GM12878 (cell line): ENCODE data around the gene CRTC2. TPM values are rescaled to one million over a fixed set of nuclear protein-coding genes. Genes with fewer than 3 reads are reported as not detected.

Experiments
- ATAC-seq: fragments of 200-7000 bp; cut with Tn5 transposase; 3 replicates; pipeline ENCODE4 v1.9.1; 2020; ENCODE audit warnings: mild to moderate bottlenecking, moderate library complexity
- BruUV-seq: library from RNA; stranded (reverse); fragments of 400-500 nt; replicated peaks from 2 replicates; lab custom pipeline; 2021; lab: Mats Ljungman, UMichigan
- CTCF ChIA-PET: fragments of 300-600 bp; sonication (Branson Sonifier 250); formaldehyde crosslinking; extraction: SDS; loops from one replicate; lab custom pipeline; 2021; ENCODE audit warnings: inconsistent platforms; lab: Yijun Ruan, JAX
- POLR2A ChIA-PET: fragments of 350-600 bp; formaldehyde crosslinking; extraction: SDS; loops from one replicate; lab custom pipeline; 2021; ENCODE audit warnings: inconsistent platforms; lab: Charles Lee
- RAD21 ChIA-PET: fragments of 300-600 bp; sonication (Branson Sonifier 250); formaldehyde crosslinking; loops from one replicate; lab custom pipeline; 2023; ENCODE audit warnings: antibody characterized with exemption; ENCODE audit not compliant: unreplicated experiment; lab: Charles Lee
- SMC1A ChIA-PET: fragments of 300-600 bp; sonication (Branson Sonifier 250); formaldehyde crosslinking; loops from one replicate; lab custom pipeline; 2023; ENCODE audit not compliant: unreplicated experiment, uncharacterized antibody; lab: Charles Lee
- DNase-seq: peaks from one replicate; pipeline ENCODE4 v3.0.0-alpha.2; 2011; ENCODE audit warnings: low read depth, low spot score
- FAIRE-seq: peaks from 3 replicates; lab custom pipeline; 2011; peaks lifted over from hg19 to GRCh38; lab: Jason Lieb, UNC
- H2AFZ ChIP-seq: 2 replicates; pipeline ENCODE4 v1.6.0; 2011; ENCODE audit warnings: low read depth, low read length, control low read depth; ENCODE audit not compliant: control insufficient read depth
- H3K27ac ChIP-seq: 2 replicates; pipeline ENCODE4 v1.5.1; 2011; ENCODE audit warnings: control low read depth; ENCODE audit not compliant: control insufficient read depth, insufficient read depth
- H3K27me3 ChIP-seq, 2 experiments: replicated peaks in 1 of 2; 2 replicates each; pipeline versions ENCODE4 v1.6.0 to v1.6.1; 2011; ENCODE audit warnings: low read length in 1 of 2; ENCODE audit not compliant: control insufficient read depth in 2 of 2, insufficient read depth in 2 of 2
- H3K36me3 ChIP-seq, 2 experiments: 2 replicates each; pipeline ENCODE4 v1.5.1; 2011; ENCODE audit warnings: low read length in 1 of 2; ENCODE audit not compliant: control insufficient read depth in 2 of 2, insufficient read depth in 2 of 2
- H3K4me1 ChIP-seq: 2 replicates; pipeline ENCODE4 v1.6.1; 2011; ENCODE audit warnings: mild to moderate bottlenecking, low read length, moderate library complexity, mixed read lengths; ENCODE audit not compliant: control insufficient read depth, insufficient read depth
- H3K4me2 ChIP-seq: 2 replicates; pipeline ENCODE4 v1.6.0; 2011; ENCODE audit warnings: control low read depth; ENCODE audit not compliant: control insufficient read depth, insufficient read depth
- H3K4me3 ChIP-seq: fragments of 200-600 bp; sonication (generic); 2 replicates; pipeline ENCODE4 v1.5.1; 2016
- H3K79me2 ChIP-seq: 2 replicates; pipeline ENCODE4 v1.6.0; 2011; ENCODE audit warnings: low read length; ENCODE audit not compliant: control insufficient read depth, insufficient read depth
- H3K9ac ChIP-seq: 2 replicates; pipeline ENCODE4 v1.8.0; 2011; ENCODE audit warnings: low read length, control low read depth, mixed read lengths; ENCODE audit not compliant: control insufficient read depth, insufficient read depth
- H3K9me3 ChIP-seq: replicated peaks from 3 replicates; pipeline ENCODE4 v1.5.1; 2011; ENCODE audit warnings: mild to moderate bottlenecking, low read length; ENCODE audit not compliant: control insufficient read depth, insufficient read depth
- H4K20me1 ChIP-seq: 2 replicates; pipeline ENCODE4 v1.6.0; 2011; ENCODE audit not compliant: control insufficient read depth, insufficient read depth
- CBFB ChIP-seq: IDR thresholded peaks from 2 replicates; pipeline ENCODE4 v1.6.1; 2016; ENCODE audit warnings: antibody characterized with exemption, low read depth
- CEBPB ChIP-seq, 2 experiments: fragments of 150-350 bp in 1 of 2; IDR thresholded peaks; 2 replicates each; pipeline ENCODE4 v1.6.1; 2012 to 2014; ENCODE audit warnings: low read depth in 2 of 2, low read length in 2 of 2, borderline replicate concordance in 1 of 2, inconsistent platforms in 1 of 2
- CUX1 ChIP-seq: IDR thresholded peaks from 2 replicates; pipeline ENCODE4 v1.6.1; 2012; ENCODE audit warnings: improper control_type of control experiment, low read depth, low read length; ENCODE audit not compliant: insufficient replicate concordance
- EED ChIP-seq: sonication (generic); IDR thresholded peaks from 2 replicates; pipeline ENCODE4 v1.6.1; 2016; ENCODE audit warnings: antibody characterized with exemption, low read depth
- IRF4 ChIP-seq: IDR thresholded peaks from 2 replicates; pipeline ENCODE4 v1.6.1; 2011; ENCODE audit warnings: low read depth, low read length
- MYB ChIP-seq: fragments of 150-350 bp; IDR thresholded peaks from 2 replicates; pipeline ENCODE4 v1.6.1; 2014; ENCODE audit warnings: mild to moderate bottlenecking, low read depth, low read length, borderline replicate concordance
- MYC ChIP-seq: IDR thresholded peaks from 2 replicates; pipeline ENCODE4 v1.6.1; 2011; ENCODE audit warnings: mild to moderate bottlenecking, low read length, moderate library complexity, inconsistent platforms; ENCODE audit not compliant: insufficient read depth, insufficient replicate concordance, insufficient read length, severe bottlenecking
- NR2F1 ChIP-seq: fragments of 450-650 bp; conservative IDR thresholded peaks from 2 replicates; pipeline ENCODE4 v1.6.1; 2017; ENCODE audit warnings: mild to moderate bottlenecking
- POLR2A ChIP-seq: IDR thresholded peaks from 2 replicates; pipeline ENCODE4 v1.6.1; 2011; ENCODE audit warnings: low read depth, mild to moderate bottlenecking, low read length
- POLR2AphosphoS2 ChIP-seq: IDR thresholded peaks from 2 replicates; pipeline ENCODE4 v1.6.1; 2011; ENCODE audit warnings: low read depth, mild to moderate bottlenecking, low read length, improper control_type of control experiment, moderate library complexity
- SUPT20H ChIP-seq: IDR thresholded peaks from 2 replicates; pipeline ENCODE4 v1.6.1; 2011; ENCODE audit warnings: low read depth, mild to moderate bottlenecking, low read length, moderate library complexity, borderline replicate concordance; ENCODE audit not compliant: control insufficient read depth
- USF1 ChIP-seq: IDR thresholded peaks from 2 replicates; pipeline ENCODE4 v1.6.1; 2011; ENCODE audit warnings: borderline replicate concordance, low read depth, mild to moderate bottlenecking, moderate library complexity, mixed read lengths, low read length; ENCODE audit not compliant: insufficient read depth; ENCODE audit errors: extremely low read length
- ZNF24 ChIP-seq: fragments of 450-650 bp; IDR thresholded peaks from 2 replicates; pipeline ENCODE4 v1.6.1; 2017; ENCODE audit warnings: antibody characterized with exemption, mild to moderate bottlenecking
- WGBS: methylation state at CpG from one replicate; pipeline ENCODE4 v1.1.6; 2016; ENCODE audit warnings: low lambda C conversion rate; ENCODE audit not compliant: insufficient replicate concordance, insufficient coverage; ENCODE audit errors: missing lambda C conversion rate; 5-methylcytosine and 5-hydroxymethylcytosine counted together
- in situ Hi-C: fragments of 300-500 bp; cut with MboI; formaldehyde crosslinking; loops from 9 replicates; pipeline ENCODE4 v1.14.3; 2018; ENCODE audit warnings: mixed read lengths
- intact Hi-C: fragments of 100-400 bp; cut with micrococcal nuclease; formaldehyde crosslinking; loops from one replicate; pipeline ENCODE4 v1.14.2; 2022; ENCODE audit not compliant: unreplicated experiment
- polyA plus RNA-seq, 11 experiments: library from polyadenylated mRNA; depleted of rRNA in 4 of 11; unstranded in 6 of 11; stranded (reverse) in 5 of 11; fragments of >200 nt; fragmentation: Nextera tagmentation in 4 of 11; fragmentation: Illumina TruSeq in 1 of 11; extraction: Ambion mirVana in 4 of 11; extraction: Trizol in 1 of 11; gene quantifications; 1 replicate in 1 of 11; 2 replicates in 10 of 11; pipeline versions ENCODE4 v1.2.1 to v1.2.3, GENCODE V29; 2011 to 2016; ENCODE audit warnings: inconsistent platforms in 2 of 11, missing spikeins in 2 of 11, low read depth in 1 of 11
- total RNA-seq, 4 experiments: library from RNA; depleted of rRNA in 3 of 4; stranded (reverse); fragments of >200 nt in 3 of 4; fragmentation: Illumina TruSeq in 1 of 4; extraction: Trizol in 1 of 4; gene quantifications; 2 replicates each; pipeline versions ENCODE4 v1.2.1 to v1.2.3, GENCODE V29; 2013 to 2021
- TF ChIP-seq, protein P1 (sequence below): fragments of 150-350 bp; IDR thresholded peaks from 2 replicates; pipeline ENCODE4 v1.6.1; 2014; ENCODE audit warnings: mild to moderate bottlenecking, low read depth, low read length

CRTC2 gene
- total and polyA plus RNA-seq, 10 of the 15 experiments (the other 5 are each of a cell fraction or from before 2014, with no cell fraction given), result 5.1 to 57.9 (median 32.7) TPM

DNA sequence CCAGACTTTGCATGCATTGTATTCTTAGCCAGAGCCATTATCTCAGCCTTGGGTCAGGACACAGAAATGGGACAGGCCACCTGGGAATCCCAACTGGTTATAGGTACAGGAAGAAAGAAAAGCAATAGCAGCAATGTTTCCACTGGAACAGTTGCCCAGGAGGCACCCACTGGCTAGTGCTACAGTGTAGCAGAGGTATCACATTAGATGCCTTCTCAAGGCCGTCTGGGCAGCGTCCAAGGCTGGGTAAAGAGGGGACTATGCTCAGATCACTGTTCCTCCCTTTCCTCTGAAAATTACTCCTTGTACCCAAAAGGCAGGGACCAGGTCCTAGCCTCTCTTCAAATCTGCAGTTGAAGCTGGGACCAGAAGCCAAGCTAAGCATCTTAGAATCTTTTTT is 11.9 kb upstream of the CRTC2 start:
- FAIRE-seq, result no peak
- ATAC-seq, result no peak
- SMC1A ChIA-PET, result interaction anchor here (0.5 to 1.2 kb wide), 2 partner anchors 17 to 365 kb away, joined by 3 read pairs; no protein-coding TSS in a partner anchor

More for the DNA sequence above, 11.9 kb upstream of the CRTC2 start:
- ChIA-PET RAD21 (no interaction called here), POLR2A (interaction anchor here (0.6 kb wide), 2 partner anchors 46 to 208 kb away, joined by 3 to 6 read pairs; no protein-coding TSS in a partner anchor), CTCF (interaction anchor here (0.6 kb wide), 1 partner anchor 433 kb away, joined by 5 read pairs; no protein-coding TSS in a partner anchor)
- Histone ChIP-seq H3K27ac (no peak overlapping the region), H3K9ac (no peak overlapping the region), H3K9me3 (no peaks in the 10 kb centered on the region), H3K27me3 (no peaks in the 10 kb centered on the region), H3K79me2 (peaks cover 18% of the 10 kb centered on the region), H2AFZ (no peak overlapping the region), H4K20me1 (no peaks in the 10 kb centered on the region), H3K36me3 (peaks cover 8 to 16% of the 10 kb centered on the region in 2 experiments), H3K4me3 (no peak overlapping the region), H3K4me2 (no peak overlapping the region), H3K4me1 (peaks cover 19% of the 10 kb centered on the region)
- intact Hi-C loops (no loop called here), in situ Hi-C loops (no loop called here)
- no peak for DNase-seq
- 100% methylated on average over 2 of the region's 2 CpGs for WGBS
- TF ChIP-seq POLR2A, result no peak
- TF ChIP-seq MYB, result no peak
- no peak for TF ChIP-seq CEBPB (IDR thresholded peaks at IDR 0.05; ENCODE audit: borderline replicate concordance in 1 of 2, low read depth in 2 of 2, low read length in 2 of 2)
- TF ChIP-seq IRF4, result no peak
- TF ChIP-seq MYC, result no peak
- no peak for TF ChIP-seq SUPT20H
- no peak for TF ChIP-seq EED
- no peak for TF ChIP-seq POLR2AphosphoS2
- TF ChIP-seq USF1, result no peak
- no peak for TF ChIP-seq CBFB
- TF ChIP-seq, protein P1, sequence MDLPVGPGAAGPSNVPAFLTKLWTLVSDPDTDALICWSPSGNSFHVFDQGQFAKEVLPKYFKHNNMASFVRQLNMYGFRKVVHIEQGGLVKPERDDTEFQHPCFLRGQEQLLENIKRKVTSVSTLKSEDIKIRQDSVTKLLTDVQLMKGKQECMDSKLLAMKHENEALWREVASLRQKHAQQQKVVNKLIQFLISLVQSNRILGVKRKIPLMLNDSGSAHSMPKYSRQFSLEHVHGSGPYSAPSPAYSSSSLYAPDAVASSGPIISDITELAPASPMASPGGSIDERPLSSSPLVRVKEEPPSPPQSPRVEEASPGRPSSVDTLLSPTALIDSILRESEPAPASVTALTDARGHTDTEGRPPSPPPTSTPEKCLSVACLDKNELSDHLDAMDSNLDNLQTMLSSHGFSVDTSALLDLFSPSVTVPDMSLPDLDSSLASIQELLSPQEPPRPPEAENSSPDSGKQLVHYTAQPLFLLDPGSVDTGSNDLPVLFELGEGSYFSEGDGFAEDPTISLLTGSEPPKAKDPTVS, result no peak
- TF ChIP-seq CUX1, result no peak
- no peak for TF ChIP-seq ZNF24
- no peak for TF ChIP-seq NR2F1
- BruUV-seq, result no TSS peak
